ENCODE measurements around the gene LAG3. TPM values are rescaled to one million over a fixed set of nuclear protein-coding genes. Genes with fewer than 3 reads are reported as not detected.
"Not testable (repeated sequence)": the region's sequence is repeated elsewhere in the genome, so short reads cannot be mapped to it uniquely, and the experiment has no call there.

Gene LAG3
- total RNA-seq, result 10 to 100 TPM; 12.0 to 13.1 TPM

DNA sequence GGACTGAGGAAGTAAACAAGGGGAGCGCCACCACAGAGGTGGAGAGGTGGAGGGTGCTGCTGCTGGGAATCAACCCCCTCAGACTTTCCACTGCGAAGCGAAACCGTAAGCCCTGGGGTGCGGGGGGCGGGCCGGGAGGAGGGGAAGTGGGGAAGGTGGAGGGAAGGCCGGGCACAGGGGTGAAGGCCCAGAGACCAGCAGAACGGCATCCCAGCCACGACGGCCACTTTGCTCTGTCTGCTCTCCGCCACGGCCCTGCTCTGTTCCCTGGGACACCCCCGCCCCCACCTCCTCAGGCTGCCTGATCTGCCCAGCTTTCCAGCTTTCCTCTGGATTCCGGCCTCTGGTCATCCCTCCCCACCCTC lies at the start of gene LAG3:
TSS of gene LAG3 (plus strand) at position 190 of the 365 bp plus-strand sequence. CDS start 333 bp downstream, outside the sequence.
- H3K27ac Mint-ChIP-seq, result peak within 1 kb of the TSS; percentile 80

DNA sequence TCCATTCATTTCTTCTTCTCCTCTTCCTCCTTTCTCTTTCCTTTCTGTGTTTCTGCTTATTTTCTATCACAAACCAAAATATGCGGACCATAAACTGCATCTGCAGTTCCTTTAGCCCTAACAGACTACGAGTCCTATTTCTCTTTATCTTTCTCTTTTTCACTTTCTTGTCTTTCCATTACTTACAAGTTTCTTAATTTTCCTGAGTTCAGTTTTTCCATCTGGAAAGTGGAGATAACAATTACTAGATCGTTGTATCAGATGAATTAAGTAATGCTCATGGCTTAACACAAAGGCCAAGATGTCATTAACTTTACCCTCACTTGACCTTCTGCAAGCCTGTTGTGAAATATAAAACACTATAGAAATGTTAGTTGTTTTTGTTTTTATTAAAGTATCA lies 49.5 kb upstream of the LAG3 start:
- DNase-seq, result no peak
- Mint-ChIP-seq H3K4me1 (peaks cover 24% of the 10 kb centered on the region), H3K27me3 (no peaks in the 10 kb centered on the region), H3K36me3 (ENCODE audit: low read depth) (no peaks in the 10 kb centered on the region), H3K9me3 (no peaks in the 10 kb centered on the region), H3K4me3 (peak overlapping the region; percentile 89), H3K27ac (no peak overlapping the region)
- ChIA-PET CTCF (interaction anchor here (0.6 to 5.2 kb wide), 6 partner anchors 8 to 171 kb away, joined by 3 to 33 read pairs (median 4); partner anchors contain the start of gene MLF2), POLR2A (interaction anchor here (1.1 kb wide), 1 partner anchor 36 kb away, joined by 3 read pairs; no protein-coding TSS in a partner anchor)

More for the DNA sequence above, at the start of gene LAG3:
- CTCF ChIA-PET, result interaction anchor here (1.0 to 8.8 kb wide), 4 partner anchors 8 to 20 kb away, joined by 3 to 77 read pairs (median 6); partner anchors contain the start of gene MLF2
- H3K4me1 Mint-ChIP-seq, result peaks cover 66% of the 10 kb centered on the region
- DNase-seq, result peak; percentile 50
- H3K27me3 Mint-ChIP-seq, result peaks cover 20% of the 10 kb centered on the region
- peak within 1 kb of the TSS; percentile 72 for H3K4me3 Mint-ChIP-seq
- POLR2A ChIA-PET, result no interaction called here
- H3K9me3 Mint-ChIP-seq, result no peaks in the 10 kb centered on the region
- H3K36me3 Mint-ChIP-seq (ENCODE audit: low read depth), result peaks cover 2% of the 10 kb centered on the region

GRCh38 chr12:6723607-6724408 lies 48.5 kb upstream of the LAG3 start, which contains the start of gene COPS7A:
Gene COPS7A, plus strand, starts transcription at chr12:6724046. Its CDS starts 611 bp downstream, at chr12:6724657.
- Mint-ChIP-seq H3K9me3 (no peaks in the 10 kb centered on the region), H3K4me3 (peak within 1 kb of the TSS; percentile 89), H3K4me1 (peaks cover 24% of the 10 kb centered on the region), H3K27me3 (no peaks in the 10 kb centered on the region), H3K27ac (peak within 1 kb of the TSS; percentile 92), H3K36me3 (ENCODE audit: low read depth) (no peaks in the 10 kb centered on the region)
- ChIA-PET CTCF (interaction anchor here (0.7 to 5.2 kb wide), 19 partner anchors 9 to 384 kb away, joined by 3 to 33 read pairs (median 4); partner anchors contain the start of genes MLF2, PTMS and ZNF384), POLR2A (interaction anchor here (0.5 to 1.3 kb wide), 7 partner anchors 15 to 356 kb away, joined by 3 to 10 read pairs (median 5); partner anchors contain the start of genes CDCA3, GAPDH, USP5 and ZNF384)
- DNase-seq, result peak; percentile 98

GRCh38 chr12:6724409-6724797 lies 47.9 kb upstream of the LAG3 start:
- ChIA-PET POLR2A (interaction anchor here (1.0 to 1.3 kb wide), 4 partner anchors 15 to 190 kb away, joined by 3 to 10 read pairs (median 5); partner anchors contain the start of genes CDCA3, GAPDH, USP5 and ZNF384), CTCF (interaction anchor here (0.6 to 5.2 kb wide), 19 partner anchors 8 to 384 kb away, joined by 3 to 33 read pairs (median 3); partner anchors contain the start of genes MLF2, PTMS and ZNF384)
- peak; percentile 42 for DNase-seq
- Mint-ChIP-seq H3K27me3 (no peaks in the 10 kb centered on the region), H3K4me3 (peak overlapping the region; percentile 89), H3K27ac (peak overlapping the region; percentile 92), H3K4me1 (peaks cover 24% of the 10 kb centered on the region), H3K36me3 (ENCODE audit: low read depth) (peaks cover 3% of the 10 kb centered on the region), H3K9me3 (no peaks in the 10 kb centered on the region)

GRCh38 chr12:6725350-6725749 lies 47.0 kb upstream of the LAG3 start:
- peaks cover 24% of the 10 kb centered on the region for H3K4me1 Mint-ChIP-seq
- H3K27me3 Mint-ChIP-seq, result no peaks in the 10 kb centered on the region
- ChIA-PET CTCF (interaction anchor here (0.6 to 5.2 kb wide), 5 partner anchors 11 to 166 kb away, joined by 3 to 33 read pairs (median 4); partner anchors contain the start of genes MLF2 and PTMS), POLR2A (no interaction called here)
- DNase-seq, result no peak
- peak overlapping the region; percentile 92 for H3K27ac Mint-ChIP-seq
- peaks cover 7% of the 10 kb centered on the region for H3K36me3 Mint-ChIP-seq (ENCODE audit: low read depth)
- peak overlapping the region; percentile 89 for H3K4me3 Mint-ChIP-seq
- H3K9me3 Mint-ChIP-seq, result no peaks in the 10 kb centered on the region

DNA sequence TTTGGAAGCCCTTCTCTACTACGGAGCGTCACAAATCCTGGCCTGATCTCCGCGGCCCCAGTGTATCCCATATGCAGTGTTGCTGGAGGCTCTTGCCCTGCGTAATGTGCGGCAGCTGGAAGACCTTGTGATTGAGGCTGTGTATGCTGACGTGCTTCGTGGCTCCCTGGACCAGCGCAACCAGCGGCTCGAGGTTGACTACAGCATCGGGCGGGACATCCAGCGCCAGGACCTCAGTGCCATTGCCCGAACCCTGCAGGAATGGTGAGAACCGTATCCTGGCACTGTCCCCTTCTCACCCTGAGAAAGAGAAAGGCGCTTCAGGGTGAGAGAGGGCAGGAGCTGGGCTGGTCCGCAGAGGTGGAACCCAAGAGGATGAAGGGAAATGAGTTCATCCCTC lies 43.1 kb upstream of the LAG3 start:
- CTCF ChIA-PET, result interaction anchor here (1.3 to 1.5 kb wide), 3 partner anchors 19 to 228 kb away, joined by 3 read pairs; no protein-coding TSS in a partner anchor
- peaks cover 15% of the 10 kb centered on the region for H3K4me1 Mint-ChIP-seq
- no peak overlapping the region for H3K27ac Mint-ChIP-seq
- peaks cover 15% of the 10 kb centered on the region for H3K36me3 Mint-ChIP-seq (ENCODE audit: low read depth)
- H3K27me3 Mint-ChIP-seq, result no peaks in the 10 kb centered on the region
- no peak for DNase-seq
- POLR2A ChIA-PET, result no interaction called here
- no peak overlapping the region for H3K4me3 Mint-ChIP-seq
- H3K9me3 Mint-ChIP-seq, result no peaks in the 10 kb centered on the region

- no peak overlapping the region for H3K27ac Mint-ChIP-seq
- ChIA-PET CTCF (interaction anchor here (0.7 to 1.3 kb wide), 4 partner anchors 15 to 227 kb away, joined by 3 read pairs; no protein-coding TSS in a partner anchor), POLR2A (no interaction called here)
- DNase-seq, result no peak
- H3K9me3 Mint-ChIP-seq, result no peaks in the 10 kb centered on the region
- H3K4me3 Mint-ChIP-seq, result no peak overlapping the region
- H3K27me3 Mint-ChIP-seq, result no peaks in the 10 kb centered on the region
- H3K4me1 Mint-ChIP-seq, result peaks cover 10% of the 10 kb centered on the region
- peaks cover 18% of the 10 kb centered on the region for H3K36me3 Mint-ChIP-seq (ENCODE audit: low read depth)
These were observed 42.2 kb upstream of the LAG3 start for GRCh38 chr12:6730169-6730568.

GRCh38 chr12:6734506-6735387 lies 37.6 kb upstream of the LAG3 start:
- Mint-ChIP-seq H3K9me3 (no peaks in the 10 kb centered on the region), H3K4me3 (no peak overlapping the region), H3K27me3 (no peaks in the 10 kb centered on the region), H3K27ac (no peak overlapping the region), H3K4me1 (peaks cover 10% of the 10 kb centered on the region), H3K36me3 (ENCODE audit: low read depth) (peaks cover 12% of the 10 kb centered on the region)
- ChIA-PET CTCF (interaction anchor here (2.0 kb wide), 1 partner anchor 17 kb away, joined by 9 read pairs; the partner anchor contains the start of gene MLF2), POLR2A (no interaction called here)
- no peak for DNase-seq

GRCh38 chr12:6735448-6736191 lies 36.7 kb upstream of the LAG3 start:
- ChIA-PET POLR2A (no interaction called here), CTCF (no interaction called here)
- H3K36me3 Mint-ChIP-seq (ENCODE audit: low read depth), result peaks cover 11% of the 10 kb centered on the region
- H3K4me1 Mint-ChIP-seq, result peaks cover 10% of the 10 kb centered on the region
- no peaks in the 10 kb centered on the region for H3K27me3 Mint-ChIP-seq
- DNase-seq, result peak; percentile 51
- no peak overlapping the region for H3K27ac Mint-ChIP-seq
- no peak overlapping the region for H3K4me3 Mint-ChIP-seq
- H3K9me3 Mint-ChIP-seq, result no peaks in the 10 kb centered on the region

DNA sequence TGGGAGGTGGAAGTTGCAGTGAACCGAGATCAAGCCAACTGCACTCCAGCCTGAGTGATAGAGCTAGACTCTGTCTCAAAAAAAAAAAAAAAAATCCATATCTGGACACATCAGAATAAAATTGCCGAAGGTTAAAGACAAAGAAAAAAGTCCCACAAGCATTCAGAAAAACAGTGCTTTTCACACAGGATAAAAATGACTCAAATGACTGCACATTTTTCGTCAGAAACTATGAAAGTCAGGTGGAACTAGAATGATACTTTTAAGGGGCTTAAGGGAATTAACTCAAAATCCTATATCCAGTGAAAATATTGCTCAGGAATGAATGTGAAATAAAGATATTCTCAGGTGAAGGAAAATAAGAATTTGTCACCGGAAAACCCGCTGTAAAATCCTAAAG lies 35.6 kb upstream of the LAG3 start:
- DNase-seq, result no peak
- Mint-ChIP-seq H3K27ac (no peak overlapping the region), H3K9me3 (no peaks in the 10 kb centered on the region), H3K36me3 (ENCODE audit: low read depth) (peaks cover 5% of the 10 kb centered on the region), H3K4me1 (peaks cover 10% of the 10 kb centered on the region), H3K27me3 (no peaks in the 10 kb centered on the region), H3K4me3 (no peak overlapping the region)
- CTCF ChIA-PET, result interaction anchor here (1.2 kb wide), 1 partner anchor 9 kb away, joined by 3 read pairs; no protein-coding TSS in a partner anchor
- POLR2A ChIA-PET, result no interaction called here

DNA sequence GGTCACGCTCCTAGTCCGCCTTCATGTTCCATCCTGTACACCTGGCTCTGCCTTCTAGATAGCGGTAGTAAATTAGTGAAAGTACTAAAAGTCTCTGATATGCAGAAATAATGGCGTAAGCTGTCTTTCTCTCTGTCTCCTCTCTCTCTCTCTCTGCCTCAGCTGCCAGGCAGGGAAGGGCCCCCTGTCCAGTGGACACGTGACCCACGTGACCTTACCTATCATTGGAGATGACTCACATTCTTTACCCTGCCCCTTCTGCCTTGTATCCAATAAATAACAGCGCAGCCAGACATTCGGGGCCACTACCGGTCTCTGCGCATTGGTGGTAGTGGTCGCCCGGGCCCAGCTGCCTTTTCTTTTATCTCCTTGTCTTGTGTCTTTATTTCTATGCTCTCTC lies 30.2 kb upstream of the LAG3 start:
- peaks cover 23% of the 10 kb centered on the region for H3K4me1 Mint-ChIP-seq
- CTCF ChIA-PET, result interaction anchor here (1.2 to 3.9 kb wide), 2 partner anchors 11 to 18 kb away, joined by 3 to 19 read pairs; partner anchors contain the start of genes COPS7A and MLF2
- H3K9me3 Mint-ChIP-seq, POLR2A ChIA-PET, H3K4me3 Mint-ChIP-seq, H3K27me3 Mint-ChIP-seq, DNase-seq, H3K27ac Mint-ChIP-seq: not testable (repeated sequence)
- peaks cover 15% of the 10 kb centered on the region for H3K36me3 Mint-ChIP-seq (ENCODE audit: low read depth)
